Calu3 (cell line): Measurements from ENCODE around the gene IL1RN. TPM values are rescaled to one million over a fixed set of nuclear protein-coding genes. Genes with fewer than 3 reads are reported as not detected.

Experiments
- BruUV-seq: library from RNA; stranded (reverse); fragments of 400-500 nt; replicated peaks from 2 replicates; lab custom pipeline; 2021; lab: Mats Ljungman, UMichigan
- CTCF ChIA-PET: fragments of 300-600 bp; sonication (Branson Sonifier 250); formaldehyde crosslinking; loops from one replicate; lab custom pipeline; 2022; ENCODE audit warnings: antibody characterized with exemption; lab: Charles Lee
- DNase-seq: peaks from one replicate; pipeline ENCODE4 v3.0.0; 2022
- H3K27ac Mint-ChIP-seq: one replicate; pipeline ENCODE4 v1.8.0; 2022; ENCODE audit warnings: mixed read lengths; ENCODE audit not compliant: unreplicated experiment
- H3K27me3 Mint-ChIP-seq: one replicate; pipeline ENCODE4 v1.8.0; 2022; ENCODE audit warnings: mixed read lengths; ENCODE audit not compliant: unreplicated experiment
- H3K36me3 Mint-ChIP-seq: one replicate; pipeline ENCODE4 v1.8.0; 2022; ENCODE audit warnings: mild to moderate bottlenecking, moderate library complexity, mixed read lengths; ENCODE audit not compliant: insufficient read depth, unreplicated experiment
- H3K4me1 Mint-ChIP-seq: one replicate; pipeline ENCODE4 v1.8.0; 2022; ENCODE audit warnings: mild to moderate bottlenecking, low read depth, mixed read lengths; ENCODE audit not compliant: unreplicated experiment
- H3K4me3 Mint-ChIP-seq: one replicate; pipeline ENCODE4 v1.8.0; 2022; ENCODE audit warnings: mild to moderate bottlenecking, low read depth, moderate library complexity, mixed read lengths; ENCODE audit not compliant: unreplicated experiment
- H3K9me3 Mint-ChIP-seq: one replicate; pipeline ENCODE4 v1.8.0; 2022; ENCODE audit warnings: low read depth, mixed read lengths; ENCODE audit not compliant: unreplicated experiment
- CTCF ChIP-seq: fragments of 200-600 bp; IDR thresholded peaks from one replicate; pipeline ENCODE4 v1.8.0; 2022; ENCODE audit warnings: antibody characterized with exemption; ENCODE audit not compliant: unreplicated experiment
- intact Hi-C: fragments of 100-400 bp; cut with micrococcal nuclease; formaldehyde crosslinking; loops from one replicate; pipeline ENCODE4 v1.10.0; 2022; ENCODE audit not compliant: unreplicated experiment
- total RNA-seq: library from RNA; stranded (reverse); gene quantifications from 2 replicates; pipeline ENCODE4 v1.2.3, GENCODE V29; 2022

Gene IL1RN
- total RNA-seq, 1 experiment from 2014 or later, result 19.4 TPM

GRCh38 chr2:113105047-113105785 is 22.2 kb upstream of the IL1RN start:
- BruUV-seq, result no TSS peak
- DNase-seq, result no peak

GRCh38 chr2:113111121-113111520 is 16.3 kb upstream of the IL1RN start:
- no peak for TF ChIP-seq CTCF
- CTCF ChIA-PET, result no interaction called here
- Mint-ChIP-seq H3K36me3 (no peaks in the 10 kb centered on the region), H3K9me3 (no peaks in the 10 kb centered on the region), H3K27me3 (no peaks in the 10 kb centered on the region), H3K4me3 (no peak overlapping the region), H3K27ac (no peak overlapping the region), H3K4me1 (no peaks in the 10 kb centered on the region)
- DNase-seq, result no peak
- BruUV-seq, result no TSS peak
- intact Hi-C loops, result no loop called here

More at GRCh38 chr2:113105047-113105785, 22.2 kb upstream of the IL1RN start:
- intact Hi-C loops, result no loop called here
- CTCF ChIA-PET, result interaction anchor here (1.3 kb wide), 1 partner anchor 25 kb away, joined by 4 read pairs; no protein-coding TSS in a partner anchor
- Mint-ChIP-seq H3K4me1 (no peaks in the 10 kb centered on the region), H3K9me3 (peaks cover 7% of the 10 kb centered on the region), H3K27ac (no peak overlapping the region), H3K36me3 (no peaks in the 10 kb centered on the region), H3K4me3 (no peak overlapping the region), H3K27me3 (no peaks in the 10 kb centered on the region)
- TF ChIP-seq CTCF, result no peak

- H3K4me1 Mint-ChIP-seq, result peaks cover under 1% of the 10 kb centered on the region
- no peaks in the 10 kb centered on the region for H3K27me3 Mint-ChIP-seq
- CTCF ChIA-PET, result no interaction called here
- no peak for DNase-seq
- no peak overlapping the region for H3K27ac Mint-ChIP-seq
- intact Hi-C loops, result no loop called here
- no peaks in the 10 kb centered on the region for H3K9me3 Mint-ChIP-seq
- no peak overlapping the region for H3K4me3 Mint-ChIP-seq
- TF ChIP-seq CTCF, result no peak
- H3K36me3 Mint-ChIP-seq, result no peaks in the 10 kb centered on the region
- no TSS peak for BruUV-seq
Observed at GRCh38 chr2:113111823-113112287, 15.5 kb upstream of the IL1RN start.

GRCh38 chr2:113112441-113112840 is 15.0 kb upstream of the IL1RN start:
- TF ChIP-seq CTCF, result no peak
- no TSS peak for BruUV-seq
- intact Hi-C loops, result no loop called here
- peaks cover 2% of the 10 kb centered on the region for H3K36me3 Mint-ChIP-seq
- H3K9me3 Mint-ChIP-seq, result no peaks in the 10 kb centered on the region
- DNase-seq, result no peak
- no peak overlapping the region for H3K4me3 Mint-ChIP-seq
- H3K27me3 Mint-ChIP-seq, result no peaks in the 10 kb centered on the region
- H3K27ac Mint-ChIP-seq, result no peak overlapping the region
- peaks cover 7% of the 10 kb centered on the region for H3K4me1 Mint-ChIP-seq
- CTCF ChIA-PET, result no interaction called here
